ENCODE results near the gene PLPP3.

Gene PLPP3

DNA sequence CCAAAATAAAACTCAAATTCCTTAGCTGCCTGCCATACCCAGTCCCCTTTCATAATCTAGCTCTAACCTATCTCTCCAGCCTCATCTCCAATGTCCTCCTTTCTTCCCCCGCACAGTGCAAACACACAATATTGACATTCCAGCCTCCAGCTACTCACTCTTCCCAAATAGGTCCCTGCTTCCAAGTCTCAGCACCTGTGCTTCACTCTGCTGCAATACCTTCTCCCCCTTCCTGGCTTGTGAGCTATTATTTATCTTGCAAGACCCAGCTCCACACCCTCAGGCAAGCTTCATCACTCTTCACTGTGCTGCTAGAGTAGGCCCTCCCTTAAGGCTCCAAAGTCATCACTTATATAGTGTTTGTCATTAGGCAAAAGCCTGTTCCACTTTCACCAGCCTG lies 9.7 kb downstream of the PLPP3 start:
- Histone ChIP-seq H3K9me3 (ENCODE audit: control insufficient read depth, insufficient read depth, low read depth, low read length) (no peaks in the 10 kb centered on the region), H3K4me3 (ENCODE audit: low read depth, low read length) (no peak overlapping the region), H3K27ac (ENCODE audit: extremely low read depth, low read depth, low read length) (0 out of 2 replicates have a peak overlapping the region, but pooled peaks have one; percentile 20), H3K36me3 (ENCODE audit: control insufficient read depth in 2 of 2, insufficient read depth in 1 of 2, low read length in 2 of 2) (no peaks in the 10 kb centered on the region), H3K4me1 (ENCODE audit: control insufficient read depth, insufficient read depth, low read length) (peaks cover 35% of the 10 kb centered on the region)
- TF ChIP-seq ZNF292 (tag by site-specific recombination; IDR thresholded peaks at IDR 0.05; ENCODE audit: borderline replicate concordance, low read depth) (no peak), ZNF169 (tag by site-specific recombination; IDR thresholded peaks at IDR 0.05) (no peak), TRIM28 (IDR thresholded peaks at IDR 0.05; ENCODE audit: borderline replicate concordance, low read length) (0 out of 2 replicates have a peak, but pooled peaks have one; percentile 33), EGR2 (tag by site-specific recombination; IDR thresholded peaks at IDR 0.05; ENCODE audit: low read depth) (peak; percentile 68), KLF7 (tag by site-specific recombination; IDR thresholded peaks at IDR 0.05; ENCODE audit: borderline replicate concordance) (no peak), GLI4 (tag by site-specific recombination; IDR thresholded peaks at IDR 0.05) (no peak), BCL6B (tag by site-specific recombination; IDR thresholded peaks at IDR 0.05) (no peak), WT1 (tag by site-specific recombination; IDR thresholded peaks at IDR 0.05) (peak; percentile 67), KLF10 (tag by site-specific recombination; IDR thresholded peaks at IDR 0.05) (no peak), ZNF19 (tag by site-specific recombination; IDR thresholded peaks at IDR 0.05; ENCODE audit: low read depth) (no peak), YY1 (tag by site-specific recombination; IDR thresholded peaks at IDR 0.05) (no peak), ZNF214 (tag by site-specific recombination; IDR thresholded peaks at IDR 0.05; ENCODE audit: borderline replicate concordance) (no peak), ZNF76 (tag by site-specific recombination; IDR thresholded peaks at IDR 0.05; ENCODE audit: borderline replicate concordance, low read depth) (no peak), CTCF (tag by site-specific recombination; IDR thresholded peaks at IDR 0.05) (no peak), ZNF530 (tag by site-specific recombination; IDR thresholded peaks at IDR 0.05; ENCODE audit: low read depth) (no peak), ZFHX2 (tag by site-specific recombination; conservative IDR thresholded peaks at IDR 0.05) (0 out of 2 replicates have a peak, but pooled peaks have one; percentile 27), PRDM1 (tag by site-specific recombination; IDR thresholded peaks at IDR 0.05) (peak; percentile 28; the same call in 1 of the 2 replicates), ZNF600 (tag by site-specific recombination; IDR thresholded peaks at IDR 0.05) (peak; percentile 42; the same call in 1 of the 2 replicates), OSR2 (tag by site-specific recombination; IDR thresholded peaks at IDR 0.05) (peak; percentile 28; the same call in 1 of the 2 replicates), ZNF10 (tag by site-specific recombination; IDR thresholded peaks at IDR 0.05) (no peak), ZNF16 (tag by site-specific recombination; IDR thresholded peaks at IDR 0.05; ENCODE audit: low read depth) (no peak), ZNF514 (tag by site-specific recombination; IDR thresholded peaks at IDR 0.05) (no peak), GFI1B (tag by site-specific recombination; IDR thresholded peaks at IDR 0.05) (no peak), ZNF473 (tag by site-specific recombination; IDR thresholded peaks at IDR 0.05) (no peak), ZNF266 (tag by site-specific recombination; IDR thresholded peaks at IDR 0.05; ENCODE audit: low read depth) (no peak), KLF8 (tag by site-specific recombination; IDR thresholded peaks at IDR 0.05) (no peak)
- TF ChIP-seq, protein P1, sequence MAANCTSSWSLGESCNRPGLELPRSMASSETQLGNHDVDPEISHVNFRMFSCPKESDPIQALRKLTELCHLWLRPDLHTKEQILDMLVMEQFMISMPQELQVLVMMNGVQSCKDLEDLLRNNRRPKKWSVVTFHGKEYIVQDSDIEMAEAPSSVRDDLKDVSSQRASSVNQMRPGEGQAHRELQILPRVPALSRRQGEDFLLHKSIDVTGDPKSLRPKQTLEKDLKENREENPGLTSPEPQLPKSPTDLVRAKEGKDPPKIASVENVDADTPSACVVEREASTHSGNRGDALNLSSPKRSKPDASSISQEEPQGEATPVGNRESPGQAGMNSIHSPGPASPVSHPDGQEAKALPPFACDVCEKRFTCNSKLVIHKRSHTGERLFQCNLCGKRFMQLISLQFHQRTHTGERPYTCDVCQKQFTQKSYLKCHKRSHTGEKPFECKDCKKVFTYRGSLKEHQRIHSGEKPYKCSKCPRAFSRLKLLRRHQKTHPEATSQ (tag by site-specific recombination; IDR thresholded peaks at IDR 0.05) = no peak
- TF ChIP-seq, protein P2, sequence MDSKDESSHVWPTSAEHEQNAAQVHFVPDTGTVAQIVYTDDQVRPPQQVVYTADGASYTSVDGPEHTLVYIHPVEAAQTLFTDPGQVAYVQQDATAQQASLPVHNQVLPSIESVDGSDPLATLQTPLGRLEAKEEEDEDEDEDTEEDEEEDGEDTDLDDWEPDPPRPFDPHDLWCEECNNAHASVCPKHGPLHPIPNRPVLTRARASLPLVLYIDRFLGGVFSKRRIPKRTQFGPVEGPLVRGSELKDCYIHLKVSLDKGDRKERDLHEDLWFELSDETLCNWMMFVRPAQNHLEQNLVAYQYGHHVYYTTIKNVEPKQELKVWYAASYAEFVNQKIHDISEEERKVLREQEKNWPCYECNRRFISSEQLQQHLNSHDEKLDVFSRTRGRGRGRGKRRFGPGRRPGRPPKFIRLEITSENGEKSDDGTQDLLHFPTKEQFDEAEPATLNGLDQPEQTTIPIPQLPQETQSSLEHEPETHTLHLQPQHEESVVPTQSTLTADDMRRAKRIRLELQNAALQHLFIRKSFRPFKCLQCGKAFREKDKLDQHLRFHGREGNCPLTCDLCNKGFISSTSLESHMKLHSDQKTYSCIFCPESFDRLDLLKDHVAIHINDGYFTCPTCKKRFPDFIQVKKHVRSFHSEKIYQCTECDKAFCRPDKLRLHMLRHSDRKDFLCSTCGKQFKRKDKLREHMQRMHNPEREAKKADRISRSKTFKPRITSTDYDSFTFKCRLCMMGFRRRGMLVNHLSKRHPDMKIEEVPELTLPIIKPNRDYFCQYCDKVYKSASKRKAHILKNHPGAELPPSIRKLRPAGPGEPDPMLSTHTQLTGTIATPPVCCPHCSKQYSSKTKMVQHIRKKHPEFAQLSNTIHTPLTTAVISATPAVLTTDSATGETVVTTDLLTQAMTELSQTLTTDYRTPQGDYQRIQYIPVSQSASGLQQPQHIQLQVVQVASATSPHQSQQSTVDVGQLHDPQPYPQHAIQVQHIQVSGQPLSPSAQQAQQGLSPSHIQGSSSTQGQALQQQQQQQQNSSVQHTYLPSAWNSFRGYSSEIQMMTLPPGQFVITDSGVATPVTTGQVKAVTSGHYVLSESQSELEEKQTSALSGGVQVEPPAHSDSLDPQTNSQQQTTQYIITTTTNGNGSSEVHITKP (tag by site-specific recombination; IDR thresholded peaks at IDR 0.05) = peak; percentile 17; the same call in 1 of the 2 replicates
- TF ChIP-seq, protein P3, sequence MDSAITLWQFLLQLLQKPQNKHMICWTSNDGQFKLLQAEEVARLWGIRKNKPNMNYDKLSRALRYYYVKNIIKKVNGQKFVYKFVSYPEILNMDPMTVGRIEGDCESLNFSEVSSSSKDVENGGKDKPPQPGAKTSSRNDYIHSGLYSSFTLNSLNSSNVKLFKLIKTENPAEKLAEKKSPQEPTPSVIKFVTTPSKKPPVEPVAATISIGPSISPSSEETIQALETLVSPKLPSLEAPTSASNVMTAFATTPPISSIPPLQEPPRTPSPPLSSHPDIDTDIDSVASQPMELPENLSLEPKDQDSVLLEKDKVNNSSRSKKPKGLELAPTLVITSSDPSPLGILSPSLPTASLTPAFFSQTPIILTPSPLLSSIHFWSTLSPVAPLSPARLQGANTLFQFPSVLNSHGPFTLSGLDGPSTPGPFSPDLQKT (IDR thresholded peaks at IDR 0.05; ENCODE audit: borderline replicate concordance, low read depth, low read length) = no peak
- ChIA-PET CTCF (interaction anchor here (0.6 kb wide), 1 partner anchor 1866 kb away, joined by 5 read pairs; no protein-coding TSS in a partner anchor), POLR2A (interaction anchor here (0.5 kb wide), 1 partner anchor 854 kb away, joined by 8 read pairs; the partner anchor contains the start of gene DAB1)

All from HEK293 (cell line).